HEK293 (cell line): ENCODE measurements around the gene TVP23C.

Experiments used
- SCRT2 ChIP-seq: fragments of 450-650 bp; formaldehyde crosslinking; IDR thresholded peaks from 2 replicates; pipeline ENCODE4 v1.5.1; 2016; ENCODE audit warnings: missing biosample characterization, missing genetic modification characterization
- TCF7L2 ChIP-seq: IDR thresholded peaks from 2 replicates; pipeline ENCODE4 v1.6.1; 2011; ENCODE audit warnings: low read depth, mild to moderate bottlenecking, inconsistent platforms, low read length, moderate library complexity, borderline replicate concordance
- ZFP41 ChIP-seq: fragments of 450-650 bp; formaldehyde crosslinking; IDR thresholded peaks from 2 replicates; pipeline ENCODE4 v1.5.1; 2016; ENCODE audit warnings: missing biosample characterization, missing genetic modification characterization, borderline replicate concordance
- ZNF223 ChIP-seq: fragments of 450-650 bp; formaldehyde crosslinking; IDR thresholded peaks from 2 replicates; pipeline ENCODE4 v1.5.1; 2016; ENCODE audit warnings: missing biosample characterization, missing genetic modification characterization
- TF ChIP-seq, protein P1 (sequence below): fragments of 450-650 bp; formaldehyde crosslinking; IDR thresholded peaks from 2 replicates; pipeline ENCODE4 v1.5.1; 2016; ENCODE audit warnings: missing biosample characterization, missing genetic modification characterization

DNA sequence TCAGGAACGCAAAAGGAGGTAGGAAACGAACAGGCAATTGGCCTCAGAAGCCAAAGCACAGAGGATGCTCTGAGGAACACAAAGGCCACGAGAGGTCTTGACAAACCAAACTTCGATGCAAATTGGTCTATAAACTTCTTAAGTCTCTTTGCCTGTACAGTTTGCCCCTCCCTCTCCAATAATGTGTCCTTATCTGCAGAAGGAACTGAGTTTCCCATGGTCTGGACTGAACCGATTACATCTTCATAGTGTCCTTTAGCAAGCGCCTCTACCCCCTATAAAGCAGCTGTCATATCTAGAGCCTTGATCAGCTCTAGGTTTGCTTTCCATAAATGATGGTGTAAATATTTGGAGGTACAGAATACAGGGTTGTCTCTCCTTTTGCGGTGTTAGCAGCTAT lies 92.7 kb downstream of the TVP23C start:
- TF ChIP-seq TCF7L2 = no peak
- TF ChIP-seq ZFP41 = no peak
- no peak for TF ChIP-seq ZNF223 (tag by site-specific recombination)
- TF ChIP-seq SCRT2 (tag by site-specific recombination) = no peak
- TF ChIP-seq, protein P1, sequence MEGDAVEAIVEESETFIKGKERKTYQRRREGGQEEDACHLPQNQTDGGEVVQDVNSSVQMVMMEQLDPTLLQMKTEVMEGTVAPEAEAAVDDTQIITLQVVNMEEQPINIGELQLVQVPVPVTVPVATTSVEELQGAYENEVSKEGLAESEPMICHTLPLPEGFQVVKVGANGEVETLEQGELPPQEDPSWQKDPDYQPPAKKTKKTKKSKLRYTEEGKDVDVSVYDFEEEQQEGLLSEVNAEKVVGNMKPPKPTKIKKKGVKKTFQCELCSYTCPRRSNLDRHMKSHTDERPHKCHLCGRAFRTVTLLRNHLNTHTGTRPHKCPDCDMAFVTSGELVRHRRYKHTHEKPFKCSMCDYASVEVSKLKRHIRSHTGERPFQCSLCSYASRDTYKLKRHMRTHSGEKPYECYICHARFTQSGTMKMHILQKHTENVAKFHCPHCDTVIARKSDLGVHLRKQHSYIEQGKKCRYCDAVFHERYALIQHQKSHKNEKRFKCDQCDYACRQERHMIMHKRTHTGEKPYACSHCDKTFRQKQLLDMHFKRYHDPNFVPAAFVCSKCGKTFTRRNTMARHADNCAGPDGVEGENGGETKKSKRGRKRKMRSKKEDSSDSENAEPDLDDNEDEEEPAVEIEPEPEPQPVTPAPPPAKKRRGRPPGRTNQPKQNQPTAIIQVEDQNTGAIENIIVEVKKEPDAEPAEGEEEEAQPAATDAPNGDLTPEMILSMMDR (tag by site-specific recombination) = no peak
